ENCODE results near the gene PGAP2.

Gene PGAP2

GRCh38 chr11:3840870-3841425 lies 32.6 kb downstream of the PGAP2 start, which contains the start of gene RHOG:
Gene RHOG (minus strand): TSS chr11:3840959. CDS start chr11:3828138, 12,821 bp downstream.
- H3K36me3 ChIP-seq (ENCODE audit: control insufficient read depth, insufficient read depth, low read length) = no peaks in the 10 kb centered on the region
- peaks cover 8% of the 10 kb centered on the region for H3K4me1 ChIP-seq (ENCODE audit: control insufficient read depth, insufficient read depth, low read length)
- peak within 1 kb of the TSS; percentile 36 for H3K27ac ChIP-seq (ENCODE audit: insufficient read depth, low read depth, low read length, poor library complexity, severe bottlenecking)
- no peaks in the 10 kb centered on the region for H3K9me3 ChIP-seq (ENCODE audit: control insufficient read depth, low read length)
- H3K27me3 ChIP-seq (ENCODE audit: control insufficient read depth, insufficient read depth, low read length, poor library complexity, severe bottlenecking) = no peaks in the 10 kb centered on the region
- WGBS, 2 experiments = 0% methylated on average over 35 to 41 of the region's 42 CpGs
- peak within 1 kb of the TSS; percentile 78 for H3K4me3 ChIP-seq (ENCODE audit: insufficient read depth, low read depth, low read length)

- H3K36me3 ChIP-seq (ENCODE audit: control insufficient read depth, insufficient read depth, low read length) = no peaks in the 10 kb centered on the region
- H3K4me1 ChIP-seq (ENCODE audit: control insufficient read depth, insufficient read depth, low read length) = peaks cover 8% of the 10 kb centered on the region
- H3K9me3 ChIP-seq (ENCODE audit: control insufficient read depth, low read length) = no peaks in the 10 kb centered on the region
- peak overlapping the region; percentile 36 for H3K27ac ChIP-seq (ENCODE audit: insufficient read depth, low read depth, low read length, poor library complexity, severe bottlenecking)
- no peaks in the 10 kb centered on the region for H3K27me3 ChIP-seq (ENCODE audit: control insufficient read depth, insufficient read depth, low read length, poor library complexity, severe bottlenecking)
- H3K4me3 ChIP-seq (ENCODE audit: insufficient read depth, low read depth, low read length) = peak overlapping the region; percentile 78
- WGBS, 2 experiments = 24 to 25% methylated on average over 43 of the region's 44 CpGs
Observed at GRCh38 chr11:3841426-3842350, 33.3 kb downstream of the PGAP2 start.

DNA sequence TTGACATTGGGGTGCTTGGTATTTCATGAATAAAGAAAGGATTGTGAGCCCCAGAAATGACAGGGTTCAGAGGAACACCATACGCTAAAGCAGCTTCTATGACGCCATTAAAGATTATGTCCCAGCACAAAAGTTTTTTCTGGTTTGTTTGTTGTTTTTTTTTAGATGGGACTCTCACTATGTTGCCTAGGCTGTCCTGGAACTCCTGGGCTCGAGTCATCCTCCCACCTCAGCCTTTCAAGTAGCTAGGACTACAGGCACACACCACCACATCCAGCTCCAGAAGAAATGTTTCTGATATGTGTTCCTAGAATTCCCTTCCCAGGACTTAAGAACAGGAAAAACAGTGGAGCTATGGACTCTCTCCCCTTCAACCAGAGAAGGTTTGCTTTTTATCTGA lies 35.0 kb downstream of the PGAP2 start:
- Histone ChIP-seq H3K27me3 (ENCODE audit: control insufficient read depth, insufficient read depth, low read length, poor library complexity, severe bottlenecking) (no peaks in the 10 kb centered on the region), H3K4me3 (ENCODE audit: insufficient read depth, low read depth, low read length) (no peak overlapping the region), H3K9me3 (ENCODE audit: control insufficient read depth, low read length) (no peaks in the 10 kb centered on the region), H3K27ac (ENCODE audit: insufficient read depth, low read depth, low read length, poor library complexity, severe bottlenecking) (no peak overlapping the region), H3K36me3 (ENCODE audit: control insufficient read depth, insufficient read depth, low read length) (no peaks in the 10 kb centered on the region), H3K4me1 (ENCODE audit: control insufficient read depth, insufficient read depth, low read length) (peaks cover 8% of the 10 kb centered on the region)
- WGBS, 2 experiments = 88 to 100% methylated on average over 3 of the region's 3 CpGs

DNA sequence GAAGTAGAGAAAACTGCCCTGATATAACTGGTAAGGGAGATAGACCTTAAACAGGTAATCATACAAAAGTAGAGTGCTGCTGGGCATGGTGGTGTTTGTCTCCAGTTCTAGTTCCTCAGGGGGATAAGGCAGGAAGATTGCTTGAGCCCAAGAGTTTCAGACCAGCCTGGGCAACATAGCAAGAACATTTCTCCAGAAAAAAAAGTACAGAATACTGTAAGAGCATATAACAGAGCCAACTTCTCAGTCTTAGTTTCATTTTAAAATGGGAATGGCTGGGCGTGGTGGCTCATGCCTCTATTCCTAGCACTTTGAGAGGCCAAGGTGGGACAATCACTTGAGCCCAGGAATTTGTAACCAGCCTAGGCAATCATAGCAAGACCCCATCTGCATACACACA lies 36.9 kb downstream of the PGAP2 start:
- H3K27me3 ChIP-seq (ENCODE audit: control insufficient read depth, insufficient read depth, low read length, poor library complexity, severe bottlenecking) = no peaks in the 10 kb centered on the region
- no peak overlapping the region for H3K4me3 ChIP-seq (ENCODE audit: insufficient read depth, low read depth, low read length)
- WGBS, 2 experiments = 85 to 98% methylated on average over 1 of the region's 1 CpG
- H3K9me3 ChIP-seq (ENCODE audit: control insufficient read depth, low read length) = no peaks in the 10 kb centered on the region
- no peaks in the 10 kb centered on the region for H3K36me3 ChIP-seq (ENCODE audit: control insufficient read depth, insufficient read depth, low read length)
- no peak overlapping the region for H3K27ac ChIP-seq (ENCODE audit: insufficient read depth, low read depth, low read length, poor library complexity, severe bottlenecking)
- H3K4me1 ChIP-seq (ENCODE audit: control insufficient read depth, insufficient read depth, low read length) = peaks cover under 1% of the 10 kb centered on the region

GRCh38 chr11:3845670-3846069 lies 37.3 kb downstream of the PGAP2 start:
- Histone ChIP-seq H3K9me3 (ENCODE audit: control insufficient read depth, low read length) (no peaks in the 10 kb centered on the region), H3K36me3 (ENCODE audit: control insufficient read depth, insufficient read depth, low read length) (no peaks in the 10 kb centered on the region), H3K27me3 (ENCODE audit: control insufficient read depth, insufficient read depth, low read length, poor library complexity, severe bottlenecking) (no peaks in the 10 kb centered on the region), H3K4me3 (ENCODE audit: insufficient read depth, low read depth, low read length) (no peak overlapping the region), H3K4me1 (ENCODE audit: control insufficient read depth, insufficient read depth, low read length) (no peaks in the 10 kb centered on the region), H3K27ac (ENCODE audit: insufficient read depth, low read depth, low read length, poor library complexity, severe bottlenecking) (no peak overlapping the region)
- WGBS, 2 experiments = 80 to 88% methylated on average over 3 of the region's 3 CpGs

GRCh38 chr11:3849297-3849874 lies 41.0 kb downstream of the PGAP2 start:
- no peaks in the 10 kb centered on the region for H3K4me1 ChIP-seq (ENCODE audit: control insufficient read depth, insufficient read depth, low read length)
- H3K36me3 ChIP-seq (ENCODE audit: control insufficient read depth, insufficient read depth, low read length) = no peaks in the 10 kb centered on the region
- no peak overlapping the region for H3K27ac ChIP-seq (ENCODE audit: insufficient read depth, low read depth, low read length, poor library complexity, severe bottlenecking)
- H3K9me3 ChIP-seq (ENCODE audit: control insufficient read depth, low read length) = no peaks in the 10 kb centered on the region
- WGBS, 2 experiments = 76% methylated on average over 10 of the region's 10 CpGs
- H3K4me3 ChIP-seq (ENCODE audit: insufficient read depth, low read depth, low read length) = no peak overlapping the region
- no peaks in the 10 kb centered on the region for H3K27me3 ChIP-seq (ENCODE audit: control insufficient read depth, insufficient read depth, low read length, poor library complexity, severe bottlenecking)

GRCh38 chr11:3853545-3853842 lies 45.1 kb downstream of the PGAP2 start:
- Histone ChIP-seq H3K4me1 (ENCODE audit: control insufficient read depth, insufficient read depth, low read length) (peaks cover 7% of the 10 kb centered on the region), H3K9me3 (ENCODE audit: control insufficient read depth, low read length) (no peaks in the 10 kb centered on the region), H3K36me3 (ENCODE audit: control insufficient read depth, insufficient read depth, low read length) (no peaks in the 10 kb centered on the region), H3K27ac (ENCODE audit: insufficient read depth, low read depth, low read length, poor library complexity, severe bottlenecking) (no peak overlapping the region), H3K4me3 (ENCODE audit: insufficient read depth, low read depth, low read length) (no peak overlapping the region), H3K27me3 (ENCODE audit: control insufficient read depth, insufficient read depth, low read length, poor library complexity, severe bottlenecking) (peaks cover 13% of the 10 kb centered on the region)
- 84 to 89% methylated on average over 1 of the region's 1 CpG for WGBS, 2 experiments

GRCh38 chr11:3853899-3854659 lies 45.7 kb downstream of the PGAP2 start:
- Histone ChIP-seq H3K36me3 (ENCODE audit: control insufficient read depth, insufficient read depth, low read length) (no peaks in the 10 kb centered on the region), H3K4me1 (ENCODE audit: control insufficient read depth, insufficient read depth, low read length) (peaks cover 7% of the 10 kb centered on the region), H3K9me3 (ENCODE audit: control insufficient read depth, low read length) (no peaks in the 10 kb centered on the region), H3K27ac (ENCODE audit: insufficient read depth, low read depth, low read length, poor library complexity, severe bottlenecking) (no peak overlapping the region), H3K27me3 (ENCODE audit: control insufficient read depth, insufficient read depth, low read length, poor library complexity, severe bottlenecking) (peaks cover 13% of the 10 kb centered on the region), H3K4me3 (ENCODE audit: insufficient read depth, low read depth, low read length) (no peak overlapping the region)
- 83 to 88% methylated on average over 11 of the region's 11 CpGs for WGBS, 2 experiments

- Histone ChIP-seq H3K27ac (ENCODE audit: insufficient read depth, low read depth, low read length, poor library complexity, severe bottlenecking) (no peak overlapping the region), H3K36me3 (ENCODE audit: control insufficient read depth, insufficient read depth, low read length) (no peaks in the 10 kb centered on the region), H3K4me1 (ENCODE audit: control insufficient read depth, insufficient read depth, low read length) (peaks cover 7% of the 10 kb centered on the region), H3K4me3 (ENCODE audit: insufficient read depth, low read depth, low read length) (peak overlapping the region; percentile 64), H3K27me3 (ENCODE audit: control insufficient read depth, insufficient read depth, low read length, poor library complexity, severe bottlenecking) (peaks cover 13% of the 10 kb centered on the region), H3K9me3 (ENCODE audit: control insufficient read depth, low read length) (no peaks in the 10 kb centered on the region)
- WGBS, 2 experiments = 27% methylated on average over 7 of the region's 7 CpGs
Observed at GRCh38 chr11:3854660-3854976, 46.3 kb downstream of the PGAP2 start.

Measured in ectodermal cell (in vitro differentiated cells).